Mesothelial cell of epicardium (in vitro differentiated cells): ENCODE results near the gene STK17A. TPM values are rescaled to one million over a fixed set of nuclear protein-coding genes. Genes with fewer than 3 reads are reported as not detected.

ENCODE experiments used
- DNase-seq, 2 experiments: peaks; one replicate each; pipeline ENCODE4 v3.0.0; 2021; ENCODE audit warnings: low spot score in 2 of 2; ENCODE audit not compliant: unreplicated experiment in 2 of 2
- H3K27ac Mint-ChIP-seq: 2 replicates; pipeline ENCODE4 v1.8.0; 2021; ENCODE audit warnings: mixed read lengths
- H3K27me3 Mint-ChIP-seq: 2 replicates; pipeline ENCODE4 v1.8.0; 2021; ENCODE audit warnings: low read depth, mixed read lengths
- H3K36me3 Mint-ChIP-seq: 2 replicates; pipeline ENCODE4 v1.8.0; 2021; ENCODE audit warnings: mixed read lengths
- H3K4me1 Mint-ChIP-seq: 2 replicates; pipeline ENCODE4 v1.8.0; 2021; ENCODE audit warnings: mixed read lengths
- H3K4me3 Mint-ChIP-seq: 2 replicates; pipeline ENCODE4 v1.8.0; 2021; ENCODE audit warnings: mild to moderate bottlenecking, moderate library complexity, mixed read lengths
- H3K9me3 Mint-ChIP-seq: 2 replicates; pipeline ENCODE4 v1.8.0; 2021; ENCODE audit warnings: mixed read lengths
- CTCF ChIP-seq: fragments of 200-600 bp; sonication (generic); IDR thresholded peaks from one replicate; pipeline ENCODE4 v1.5.0; 2021; ENCODE audit warnings: antibody characterized with exemption; ENCODE audit not compliant: unreplicated experiment
- total RNA-seq: library from RNA; stranded (reverse); gene quantifications from 3 replicates; pipeline ENCODE4 v1.2.1, GENCODE V29; 2021

STK17A gene
- total RNA-seq, 1 donor from 2014 or later: 9.3 TPM

- TF ChIP-seq CTCF: no peak
- no peaks in the 10 kb centered on the region for H3K9me3 Mint-ChIP-seq
- H3K4me3 Mint-ChIP-seq: no peak overlapping the region
- H3K27me3 Mint-ChIP-seq: no peaks in the 10 kb centered on the region
- peaks cover 45% of the 10 kb centered on the region for H3K4me1 Mint-ChIP-seq
- H3K27ac Mint-ChIP-seq: peak overlapping the region; percentile 91
- no peak for DNase-seq
- H3K36me3 Mint-ChIP-seq: peaks cover 35% of the 10 kb centered on the region
These were observed 63.9 kb downstream of the STK17A start for GRCh38 chr7:43646603-43647338.

GRCh38 chr7:43647339-43647672 is 64.4 kb downstream of the STK17A start:
- H3K36me3 Mint-ChIP-seq: peaks cover 35% of the 10 kb centered on the region
- H3K4me3 Mint-ChIP-seq: no peak overlapping the region
- H3K4me1 Mint-ChIP-seq: peaks cover 45% of the 10 kb centered on the region

GRCh38 chr7:43647673-43648472 is 65.0 kb downstream of the STK17A start:
- Mint-ChIP-seq H3K27me3 (no peaks in the 10 kb centered on the region), H3K4me3 (no peak overlapping the region), H3K9me3 (no peaks in the 10 kb centered on the region), H3K4me1 (peaks cover 45% of the 10 kb centered on the region), H3K36me3 (peaks cover 37% of the 10 kb centered on the region), H3K27ac (peak overlapping the region; percentile 91)
- DNase-seq: no peak
- TF ChIP-seq CTCF: no peak

More at GRCh38 chr7:43647339-43647672, 64.4 kb downstream of the STK17A start:
- TF ChIP-seq CTCF: no peak
- DNase-seq: no peak
- peak overlapping the region; percentile 91 for H3K27ac Mint-ChIP-seq
- no peaks in the 10 kb centered on the region for H3K27me3 Mint-ChIP-seq
- no peaks in the 10 kb centered on the region for H3K9me3 Mint-ChIP-seq

- Mint-ChIP-seq H3K27ac (peak overlapping the region; percentile 91), H3K4me3 (no peak overlapping the region), H3K27me3 (no peaks in the 10 kb centered on the region), H3K36me3 (peaks cover 33% of the 10 kb centered on the region), H3K9me3 (no peaks in the 10 kb centered on the region), H3K4me1 (peaks cover 45% of the 10 kb centered on the region)
- no peak for DNase-seq
- TF ChIP-seq CTCF: no peak
These were observed 65.8 kb downstream of the STK17A start for GRCh38 chr7:43648473-43649406.

GRCh38 chr7:43649755-43650274 is 66.9 kb downstream of the STK17A start:
- Mint-ChIP-seq H3K9me3 (no peaks in the 10 kb centered on the region), H3K27ac (peak overlapping the region; percentile 65), H3K36me3 (peaks cover 25% of the 10 kb centered on the region), H3K4me1 (peaks cover 45% of the 10 kb centered on the region), H3K4me3 (no peak overlapping the region), H3K27me3 (no peaks in the 10 kb centered on the region)
- no peak for DNase-seq
- TF ChIP-seq CTCF: no peak
